Measurements from ENCODE around the gene CETP. TPM values are rescaled to one million over a fixed set of nuclear protein-coding genes. Genes with fewer than 3 reads are reported as not detected.
"Not testable (repeated sequence)": the region's sequence is repeated elsewhere in the genome, so short reads cannot be mapped to it uniquely, and the experiment has no call there.

The CETP gene
- total RNA-seq, 1 donor from 2014 or later = 0.62 TPM

DNA sequence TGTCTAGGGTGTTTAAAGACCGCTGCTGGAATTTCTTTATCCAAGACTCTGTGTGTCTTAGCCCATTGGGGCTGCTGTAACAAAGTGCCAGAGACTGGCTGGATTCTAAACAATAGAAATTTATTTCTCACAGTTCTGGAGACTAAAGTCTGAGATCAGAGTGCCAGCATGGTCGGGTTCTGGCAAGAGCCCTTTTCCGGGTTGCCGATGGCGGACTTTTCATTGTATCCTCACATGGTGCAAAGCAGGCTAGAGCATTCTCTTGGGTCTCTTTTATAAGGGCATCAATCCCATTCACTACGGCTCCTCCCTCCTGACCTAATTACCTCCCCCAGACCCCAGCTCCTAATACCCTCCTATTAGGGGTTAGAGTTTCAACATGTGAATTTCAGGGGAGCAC, 37.1 kb downstream of the CETP start:
- DNase-seq = no peak

DNA sequence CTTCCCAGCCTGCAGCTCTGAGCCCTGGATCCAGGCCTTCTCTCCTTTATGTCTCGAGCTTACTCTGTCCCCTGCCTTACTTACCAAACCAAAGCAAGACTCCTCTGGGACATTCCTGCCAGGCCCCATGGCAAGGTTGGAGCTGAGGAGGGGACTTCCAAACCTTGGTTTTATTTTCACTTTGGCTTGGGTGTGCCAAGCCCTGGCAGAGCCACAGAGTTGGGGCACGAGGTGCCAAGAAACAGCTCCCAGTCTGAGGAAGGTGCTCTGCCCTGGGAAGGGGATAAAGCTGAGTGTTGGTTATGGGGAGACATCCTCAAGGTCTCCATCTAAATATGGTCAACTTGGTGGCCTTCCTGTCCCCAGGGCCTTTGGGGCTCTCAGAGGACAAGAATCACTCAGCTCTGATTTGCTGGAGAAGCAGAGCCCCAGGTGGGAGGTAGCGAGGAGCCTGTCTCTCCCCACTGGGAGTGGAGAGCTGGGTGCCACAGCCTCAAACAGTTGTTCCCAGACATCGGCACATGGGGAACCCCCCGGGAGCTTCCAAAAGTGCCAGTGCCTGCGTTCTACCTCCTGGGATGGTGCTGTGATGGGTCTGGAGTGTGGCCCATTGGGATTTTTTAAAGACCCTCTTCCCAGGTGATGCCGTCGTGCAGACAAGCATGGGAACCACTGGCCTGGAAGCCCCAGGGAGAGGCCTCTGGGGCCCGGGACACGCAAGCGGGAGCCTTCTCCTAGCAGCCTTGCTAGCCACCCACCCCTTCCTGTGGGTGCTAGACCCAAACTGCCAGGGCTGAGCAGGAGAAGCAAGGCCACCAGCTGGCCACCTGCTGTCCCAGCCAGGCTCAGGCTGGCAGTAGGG, 37.9 kb downstream of the CETP start:
- no peak for DNase-seq

DNA sequence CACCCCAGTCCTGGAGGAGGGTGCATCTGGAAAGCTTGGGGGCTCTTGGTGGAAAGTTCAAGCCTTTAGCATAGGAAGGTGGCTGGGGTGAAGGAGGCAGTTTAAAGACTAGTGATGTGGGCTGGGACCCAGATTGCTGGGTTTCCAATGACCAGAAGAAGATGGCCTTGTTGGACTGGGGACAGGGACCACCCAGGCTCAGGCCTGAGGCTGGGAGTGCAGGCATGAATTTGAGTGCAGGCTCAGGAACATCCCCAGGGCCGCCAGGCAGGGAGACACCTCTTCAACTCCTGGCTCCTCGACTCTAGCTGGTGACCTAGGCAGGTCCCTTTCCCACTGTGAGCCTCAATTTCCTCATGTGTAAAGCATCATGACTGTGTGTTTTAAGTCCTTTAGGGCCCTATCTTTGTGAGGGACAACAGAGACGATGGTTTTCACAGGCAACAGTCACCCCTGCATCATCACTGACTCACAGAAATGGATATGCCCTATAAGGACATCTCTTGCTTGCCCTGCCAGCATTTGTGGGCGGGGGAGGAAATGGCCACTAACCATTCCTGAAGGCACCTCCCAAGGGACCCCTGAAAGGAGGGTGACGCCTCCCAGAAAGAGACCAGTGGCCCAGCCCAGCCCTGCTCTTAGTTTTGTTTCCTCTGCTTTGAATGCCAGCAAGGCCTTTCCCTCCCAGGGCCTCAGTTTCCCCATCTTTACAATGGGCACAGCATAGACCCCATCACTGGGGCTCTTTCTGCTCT, 38.7 kb downstream of the CETP start:
- DNase-seq = no peak

DNA sequence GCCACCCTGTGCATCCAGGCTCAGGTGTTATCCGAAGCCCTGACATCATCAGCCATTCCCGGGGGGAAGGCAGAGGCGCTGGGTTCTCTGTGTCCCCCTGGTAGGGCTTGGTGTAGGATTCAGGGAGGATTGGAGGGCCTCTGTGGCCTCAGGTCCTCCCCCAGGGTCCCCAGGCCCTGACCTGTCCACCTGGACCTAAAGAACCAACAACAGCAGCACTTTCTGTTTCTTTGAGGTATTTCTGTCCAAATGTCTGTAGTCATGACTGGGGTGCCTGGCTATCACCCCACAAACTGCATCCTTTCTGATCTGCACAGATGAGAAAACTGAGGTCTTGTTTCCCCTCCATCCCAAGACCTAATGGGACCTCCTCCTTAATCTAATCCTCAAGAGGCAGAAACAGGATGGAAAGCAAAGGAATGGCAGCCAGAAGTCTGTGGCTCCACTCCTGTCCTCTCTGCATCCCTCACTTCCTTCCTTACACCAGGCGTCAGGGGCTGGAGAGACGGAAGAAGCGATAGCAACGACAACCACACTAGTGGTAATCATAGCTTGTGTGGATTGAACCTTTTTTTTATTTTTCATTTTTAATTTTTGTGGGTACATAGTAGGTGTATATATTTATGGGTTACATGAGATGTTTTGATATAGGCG, 39.4 kb downstream of the CETP start:
- DNase-seq = no peak

DNA sequence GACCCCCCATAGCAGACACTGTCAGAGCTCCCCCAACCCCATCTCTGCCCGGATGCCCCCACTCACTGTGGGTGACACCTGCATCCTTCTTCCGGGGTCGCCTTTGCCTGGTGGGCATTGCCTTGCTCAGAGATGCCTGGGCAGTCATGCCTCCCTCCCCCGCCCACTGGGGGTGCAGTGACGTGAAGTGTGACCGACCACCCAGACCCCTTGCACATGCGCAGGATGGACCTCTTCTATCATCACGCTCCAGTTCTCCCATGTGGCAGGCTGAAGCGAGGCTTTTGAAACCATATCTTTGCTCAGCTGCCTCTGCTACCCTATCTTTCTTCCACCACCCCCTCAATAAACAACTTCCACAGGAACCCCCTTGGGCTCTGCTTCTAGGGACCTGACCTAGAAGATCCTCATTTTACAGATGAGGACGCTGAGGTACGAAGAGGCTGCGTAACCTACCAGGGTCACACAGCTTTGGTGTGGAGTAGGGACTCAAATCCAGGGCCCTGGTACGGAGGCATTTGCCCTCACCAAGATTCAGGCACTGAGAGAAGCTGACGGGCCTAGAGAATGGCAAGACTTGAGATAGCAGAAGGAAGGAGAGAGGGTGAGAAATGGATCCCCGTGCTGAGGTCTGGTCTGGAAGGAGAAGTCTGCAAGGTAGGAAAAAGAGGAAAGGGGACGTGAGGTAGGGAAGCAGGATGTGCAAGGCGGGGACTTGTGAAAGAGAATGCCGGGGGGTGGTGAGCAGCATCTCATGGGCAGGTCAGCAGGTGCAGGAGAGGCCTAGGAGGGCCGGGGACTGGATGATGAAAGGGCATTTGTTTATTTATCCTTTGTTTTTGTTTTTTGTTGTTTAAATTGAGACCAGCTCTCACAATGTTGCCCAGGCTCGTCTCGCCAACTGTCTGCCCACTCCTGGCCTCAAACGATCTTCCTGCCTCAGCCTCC, 42.0 kb downstream of the CETP start:
- DNase-seq = no peak

DNA sequence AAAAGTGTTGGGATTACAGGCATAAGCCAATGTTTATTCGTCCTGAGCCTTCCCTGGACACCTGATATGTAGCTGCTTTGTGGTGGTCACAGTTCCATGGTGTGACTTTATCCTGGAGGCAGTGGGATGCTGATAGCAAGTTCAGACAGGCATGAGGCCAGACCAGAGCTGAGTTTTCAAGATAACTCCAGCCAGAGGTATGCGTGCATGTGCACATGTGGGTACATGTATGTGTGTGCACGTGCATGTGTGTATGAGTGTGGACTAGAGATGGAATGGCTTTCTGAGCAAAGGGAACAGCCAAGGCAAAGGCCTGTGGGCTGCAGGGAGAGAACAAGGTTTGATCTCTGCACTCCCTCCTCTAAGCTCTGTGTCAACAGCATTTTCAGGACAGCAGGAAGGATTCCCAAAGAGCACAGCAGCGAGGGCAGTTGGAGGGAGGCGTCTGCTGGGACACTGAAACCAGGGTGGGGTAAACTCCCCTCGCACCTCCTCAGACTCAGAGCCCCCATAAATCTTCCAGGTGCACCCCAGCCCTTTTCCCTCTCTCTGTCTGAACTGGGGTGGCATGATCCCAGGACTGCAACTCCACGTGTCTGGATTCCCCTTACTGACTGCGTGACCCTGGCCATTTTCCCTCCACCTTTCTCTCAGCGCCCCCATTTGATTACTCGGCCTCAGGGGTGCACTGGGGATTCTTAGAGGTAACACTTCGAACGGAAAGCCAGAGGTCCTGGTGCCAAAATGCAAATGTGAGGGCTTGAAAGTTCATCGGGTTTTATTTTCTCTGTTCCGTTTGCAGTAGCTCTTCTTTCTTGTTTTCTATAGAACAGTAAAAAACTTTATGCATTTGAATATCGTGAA, 42.9 kb downstream of the CETP start:
- no peak for DNase-seq

DNA sequence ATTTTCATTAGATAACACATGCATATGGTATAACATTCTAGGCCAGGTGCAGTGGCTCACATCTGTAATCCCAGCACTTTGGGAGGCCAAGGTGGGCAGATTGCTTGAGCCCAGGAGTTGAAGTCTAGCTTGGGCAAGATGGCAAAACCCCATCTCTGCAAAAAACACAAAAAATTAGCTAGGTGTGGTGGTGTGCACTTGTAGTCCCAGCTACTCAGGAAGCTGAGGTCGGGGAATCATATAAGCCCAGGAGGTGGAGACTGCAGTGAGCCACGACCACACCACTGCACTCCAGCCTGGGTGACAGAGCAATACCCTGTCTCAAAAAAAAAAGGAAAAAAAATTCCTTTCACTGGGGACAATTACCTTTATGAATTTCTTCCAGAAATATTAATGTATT, 43.8 kb downstream of the CETP start:
- DNase-seq = not testable (repeated sequence)

DNA sequence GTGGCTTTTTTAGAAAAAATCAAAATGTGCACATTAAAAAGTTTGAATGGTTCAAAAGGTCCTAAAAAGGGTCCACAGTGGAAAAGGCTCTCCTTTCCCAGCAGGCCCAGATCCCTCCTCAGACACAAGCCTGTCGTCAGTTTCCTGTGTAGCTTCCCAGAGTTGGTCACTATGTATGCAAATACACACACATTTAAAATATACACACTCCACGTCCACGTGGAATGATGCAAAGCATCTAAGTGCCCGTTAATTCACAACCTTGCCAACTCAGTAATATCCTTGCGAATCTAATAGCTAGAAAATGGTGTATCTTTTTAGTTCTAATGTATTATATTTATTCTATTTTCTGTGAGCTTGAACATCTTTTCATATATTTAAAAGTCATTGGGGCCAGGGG, 45.3 kb downstream of the CETP start:
- no peak for DNase-seq

DNA sequence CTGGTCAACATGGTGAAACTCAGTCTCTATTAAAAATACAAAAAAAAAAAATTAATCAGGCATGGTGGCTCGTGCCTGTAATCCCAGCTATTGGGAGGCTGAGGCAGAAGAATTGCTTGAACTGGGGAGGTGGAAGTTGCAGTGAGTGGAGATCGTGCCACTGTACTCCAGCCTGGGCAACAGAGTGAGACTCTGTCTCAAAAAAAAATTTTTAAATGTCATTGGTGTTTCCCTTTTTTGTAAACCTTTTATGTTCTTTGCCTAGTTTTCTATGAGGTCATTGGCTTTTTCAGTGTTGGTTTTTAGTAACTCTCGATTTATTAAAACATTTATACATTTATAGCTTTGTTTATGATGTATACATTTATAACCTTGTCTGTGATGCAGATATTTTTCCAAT, 45.8 kb downstream of the CETP start:
- no peak for DNase-seq

DNA sequence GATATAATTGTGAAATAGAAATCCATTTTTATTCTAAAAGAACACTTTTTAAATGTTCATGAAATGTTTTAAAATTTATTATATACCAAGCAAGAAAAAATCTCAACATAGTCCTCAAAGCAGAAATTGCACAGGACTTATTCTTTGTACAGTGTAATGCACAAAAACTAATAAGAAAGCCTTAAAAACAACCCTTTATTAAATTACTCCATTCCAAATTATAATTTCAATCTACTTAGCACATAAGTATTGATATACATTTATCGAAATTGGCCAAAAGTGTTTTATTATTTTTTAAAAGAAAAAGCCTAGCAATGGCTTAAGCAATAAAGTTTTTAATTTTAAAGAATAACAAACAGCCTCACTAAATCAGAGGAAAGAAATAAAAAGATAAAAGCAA, 46.7 kb downstream of the CETP start:
- DNase-seq = no peak

DNA sequence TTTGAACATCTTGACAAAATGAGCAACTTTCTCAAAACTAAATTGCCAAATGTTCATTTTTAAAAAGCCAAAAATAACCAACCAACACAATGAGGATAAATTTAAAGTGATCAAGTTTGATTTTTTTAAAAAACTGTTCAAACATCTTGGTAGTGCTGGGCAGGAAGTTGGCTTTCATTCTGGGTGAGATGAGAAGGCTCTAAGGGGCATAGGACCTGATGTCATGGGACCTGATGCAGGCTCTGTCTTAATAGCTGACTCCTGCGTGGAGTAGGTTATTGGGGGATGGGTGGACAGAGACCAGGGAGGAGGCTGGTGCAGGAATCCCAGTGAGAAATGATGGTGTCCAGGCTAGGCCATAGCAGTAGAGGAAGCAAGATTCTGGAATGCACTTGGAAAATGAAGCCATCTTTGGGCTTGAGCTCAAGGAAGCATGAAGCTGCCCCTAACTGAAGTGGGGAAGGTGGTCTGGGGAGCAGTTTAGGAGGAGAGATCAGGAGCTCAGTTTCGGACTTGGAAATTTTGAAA, 48.0 kb downstream of the CETP start:
- no peak for DNase-seq

DNA sequence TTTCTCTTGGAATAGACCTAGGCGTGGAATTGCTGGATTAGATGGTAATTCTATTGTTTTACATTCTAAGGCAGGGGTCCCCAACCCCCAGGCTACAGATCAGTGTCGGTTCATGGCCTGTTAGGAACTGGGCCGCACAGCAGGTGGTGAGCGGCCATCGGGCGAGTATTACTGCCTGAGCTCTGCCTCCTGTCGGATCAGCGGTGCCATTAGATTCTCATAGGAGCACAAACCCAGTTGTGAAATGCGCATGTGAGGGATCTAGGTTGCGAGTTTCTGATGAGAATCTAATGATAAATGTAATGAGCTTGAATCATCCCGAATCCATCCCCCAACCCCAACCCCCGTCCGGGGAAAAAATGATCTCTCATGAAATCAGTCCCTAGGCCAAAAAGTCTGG, 50.6 kb downstream of the CETP start:
- no peak for DNase-seq

DNA sequence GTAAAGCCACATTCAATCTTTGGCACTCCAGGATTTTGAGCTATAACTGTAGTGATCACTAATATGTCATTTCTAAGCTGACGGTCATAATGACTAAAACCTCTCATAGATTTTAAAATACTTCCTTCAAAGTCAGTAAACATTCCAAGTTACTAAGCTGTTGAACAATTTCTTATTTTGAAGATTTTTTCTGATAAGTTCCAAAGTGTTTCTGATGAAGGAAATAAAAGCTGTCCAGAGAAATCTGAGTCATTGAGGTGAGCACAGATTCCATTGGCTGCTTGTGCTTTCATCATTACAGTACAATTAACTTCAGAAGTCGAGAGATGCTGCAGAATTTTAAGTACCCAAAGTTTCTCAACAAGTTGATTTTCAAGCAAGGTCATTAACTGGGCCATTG, 51.5 kb downstream of the CETP start:
- DNase-seq = no peak

DNA sequence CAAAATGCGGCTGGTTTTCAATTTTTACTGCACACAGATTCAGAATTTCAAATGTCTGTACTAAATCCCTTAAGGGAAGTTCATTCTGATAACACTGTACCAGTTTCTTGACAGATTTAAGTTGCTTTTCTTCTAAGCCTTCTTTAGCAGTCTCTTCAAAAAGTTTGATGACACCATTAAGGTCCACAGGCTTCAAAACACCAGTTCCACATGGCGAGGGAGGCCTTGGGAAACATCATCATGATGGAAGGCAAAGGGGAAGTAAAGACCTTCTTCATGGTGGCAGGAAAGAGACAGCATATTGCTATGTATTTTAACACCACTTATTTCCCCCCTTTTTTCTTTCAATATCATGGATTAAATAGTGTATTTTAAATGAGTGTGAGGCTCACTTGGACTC, 52.2 kb downstream of the CETP start:
- no peak for DNase-seq

DNA sequence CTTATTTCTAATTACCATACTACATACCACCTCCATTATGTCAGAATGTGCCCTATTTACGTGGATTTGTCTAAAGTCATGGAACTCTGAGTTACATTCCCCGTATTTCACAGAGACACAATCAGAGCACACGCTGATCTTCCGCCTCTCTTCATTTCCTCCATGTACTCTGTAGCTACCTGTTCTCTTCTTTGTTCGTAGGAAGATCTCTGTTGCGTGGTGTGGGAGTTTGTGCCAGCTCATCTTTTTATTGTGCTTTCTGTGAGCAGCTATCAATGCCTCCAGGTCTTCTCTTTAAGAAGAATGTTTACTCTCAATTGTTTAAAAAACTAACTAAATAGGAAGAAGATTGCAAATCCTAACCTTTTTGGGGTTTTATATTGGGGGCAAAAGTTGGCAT, 54.6 kb downstream of the CETP start:
- DNase-seq = no peak

DNA sequence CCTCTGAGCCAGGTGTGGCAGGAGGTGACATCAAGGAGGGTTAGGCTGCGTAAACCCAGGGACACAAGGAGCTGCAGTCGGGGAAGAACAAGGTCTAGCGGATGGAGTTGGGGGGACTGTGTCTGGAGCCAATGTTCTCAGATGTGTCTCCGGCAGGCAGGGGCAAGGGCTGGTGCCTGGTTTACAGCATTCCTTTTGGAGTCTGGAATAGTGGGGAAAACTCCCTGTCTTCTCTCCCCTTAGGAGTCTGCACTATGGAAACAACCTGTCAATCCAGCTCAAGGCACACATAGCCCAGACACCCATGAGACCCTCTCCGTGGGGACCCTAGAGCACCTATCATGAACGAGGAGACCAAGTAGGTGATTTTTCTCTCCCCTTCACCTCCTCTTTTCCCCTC, 55.1 kb downstream of the CETP start:
- DNase-seq = no peak

DNA sequence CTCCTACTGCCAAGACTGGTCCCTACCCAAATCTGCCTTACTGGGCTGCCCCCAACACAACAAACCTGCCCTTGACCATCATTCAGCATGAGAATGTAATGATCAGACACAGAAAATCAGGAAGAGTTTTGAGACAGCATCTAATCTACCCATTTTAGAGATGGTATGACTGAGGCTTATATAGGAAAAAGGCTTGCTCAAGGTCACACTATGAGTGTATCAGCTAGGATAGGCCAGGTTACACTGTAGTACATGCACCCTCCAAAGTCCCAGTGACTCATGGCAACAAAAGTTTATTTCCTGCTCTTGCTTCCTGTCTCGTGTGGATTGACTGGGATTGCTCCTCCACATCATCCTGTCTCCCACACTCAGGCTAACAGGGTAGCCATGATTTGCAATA, 55.5 kb downstream of the CETP start:
- DNase-seq = no peak

DNA sequence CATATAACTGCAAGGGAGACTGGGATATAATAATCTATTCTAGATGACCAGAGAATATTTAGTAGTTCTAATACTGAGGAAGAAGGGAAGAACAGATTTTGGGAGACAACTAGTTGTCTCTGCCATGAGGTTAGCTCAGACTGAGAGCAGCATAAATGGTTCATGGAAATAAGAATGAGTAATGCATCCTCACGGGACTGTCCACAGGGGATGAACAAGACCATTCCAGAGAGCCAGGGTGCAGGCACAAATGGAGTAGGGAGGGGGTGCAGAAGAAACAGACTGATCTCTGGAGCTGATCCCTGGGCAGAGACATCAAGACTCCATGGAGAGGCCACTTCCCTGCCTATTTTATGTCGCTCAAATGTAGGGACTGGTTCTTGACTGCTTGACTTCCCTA, 58.0 kb downstream of the CETP start:
- no peak for DNase-seq

DNA sequence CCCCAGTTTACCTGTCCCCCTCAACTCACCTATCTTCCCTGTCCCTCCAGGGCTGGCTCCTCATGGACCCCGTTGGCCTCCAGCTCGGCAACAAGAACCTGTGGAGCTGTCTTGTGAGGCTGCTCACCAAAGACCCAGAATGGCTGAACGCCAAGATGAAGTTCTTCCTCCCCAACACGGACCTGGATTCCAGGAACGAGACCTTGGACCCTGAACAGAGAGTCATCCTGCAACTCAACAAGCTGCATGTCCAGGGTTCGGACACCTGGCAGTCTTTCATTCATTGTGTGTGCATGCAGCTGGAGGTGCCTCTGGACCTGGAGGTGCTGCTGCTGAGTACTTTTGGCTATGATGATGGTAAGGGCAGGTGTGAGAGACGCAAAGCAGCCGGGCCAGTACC, 58.9 kb downstream of the CETP start:
- DNase-seq = no peak

DNA sequence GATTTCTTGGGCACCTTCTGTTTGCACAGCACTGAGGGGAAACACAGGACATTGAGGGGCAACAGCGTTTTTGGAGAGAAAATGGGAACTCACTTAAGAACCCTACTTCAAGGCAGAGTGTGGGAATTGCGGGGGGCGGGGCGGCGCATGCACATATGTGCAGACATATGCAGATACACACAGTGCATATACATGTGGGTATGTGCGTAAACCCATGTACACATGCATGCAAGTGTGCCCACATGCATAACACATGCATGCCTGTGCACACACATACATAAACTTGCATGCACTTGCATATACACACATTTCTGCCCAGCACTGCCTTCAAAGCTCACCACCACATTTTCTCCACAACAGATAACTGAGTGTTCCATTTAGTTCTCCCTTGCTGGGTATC, 60.0 kb downstream of the CETP start:
- no peak for DNase-seq

DNA sequence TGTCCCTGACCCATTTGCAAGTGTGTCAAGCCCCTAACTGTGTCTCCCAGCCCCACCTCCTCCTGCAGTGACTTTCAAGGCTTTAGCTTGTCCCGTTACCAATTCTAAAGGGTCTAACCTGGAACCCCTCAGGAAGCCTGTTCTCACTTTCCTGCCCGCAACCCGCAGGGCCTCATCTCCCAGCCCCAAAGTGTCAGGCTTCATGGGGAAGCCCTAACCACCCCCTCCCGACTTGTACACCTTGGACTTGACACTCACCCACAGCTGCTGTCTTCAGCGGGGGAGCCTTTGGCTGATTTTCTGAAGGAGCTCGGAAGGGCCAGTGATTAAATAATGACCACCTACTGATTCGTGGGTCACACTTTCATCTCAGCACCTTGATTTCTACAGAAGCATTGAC, 60.7 kb downstream of the CETP start:
- no peak for DNase-seq

All from occipital lobe (tissue), 2 donors.